Left lung (tissue), 10 donors: ENCODE results near the gene TRIM46. TPM values are rescaled to one million over a fixed set of nuclear protein-coding genes. Genes with fewer than 3 reads are reported as not detected.
"Not testable (repeated sequence)": the region's sequence is repeated elsewhere in the genome, so short reads cannot be mapped to it uniquely, and the experiment has no call there.

ENCODE experiments used
- ATAC-seq: fragments of 200-7000 bp; cut with Tn5 transposase; one replicate; pipeline ENCODE4 v1.9.1; 2020; ENCODE audit warnings: moderate library complexity
- DNase-seq, 4 donors: peaks; one replicate each; pipeline ENCODE4 v3.0.0-alpha.2; 2013 to 2020
- H3K27ac ChIP-seq, 2 donors: fragments of 200-600 bp; sonication (generic) in 1 of 2; one replicate each; pipeline versions ENCODE4 v1.5.0 to v1.8.0; 2020 to 2021
- H3K27me3 ChIP-seq, 2 donors: fragments of 200-600 bp; sonication (generic) in 1 of 2; one replicate each; pipeline versions ENCODE4 v1.5.0 to v1.8.0; 2020 to 2021
- H3K36me3 ChIP-seq, 2 donors: fragments of 200-600 bp; sonication (generic) in 1 of 2; one replicate each; pipeline versions ENCODE4 v1.5.0 to v1.8.0; 2020 to 2021
- H3K4me1 ChIP-seq, 2 donors: fragments of 200-600 bp; one replicate each; pipeline ENCODE4 v1.8.0; 2021
- H3K4me3 ChIP-seq, 2 donors: fragments of 200-600 bp; sonication (generic) in 1 of 2; one replicate each; pipeline versions ENCODE4 v1.5.0 to v1.8.0; 2020 to 2021; ENCODE audit warnings: mild to moderate bottlenecking in 1 of 2
- H3K9me3 ChIP-seq, 2 donors: fragments of 200-600 bp; sonication (generic) in 1 of 2; one replicate each; pipeline versions ENCODE4 v1.5.0 to v1.8.0; 2020 to 2021
- CTCF ChIP-seq, 2 donors: fragments of 200-600 bp; sonication (generic) in 1 of 2; IDR thresholded peaks; one replicate each; pipeline versions ENCODE4 v1.5.0 to v1.8.0; 2021; ENCODE audit warnings: antibody characterized with exemption in 2 of 2
- intact Hi-C, 2 donors: fragments of 100-400 bp; cut with DNase I; formaldehyde crosslinking; loops; one replicate each; pipeline versions ENCODE4 v1.11.2 to v1.14.2; 2022
- polyA plus RNA-seq, 6 donors: library from polyadenylated mRNA; unstranded; fragments of 120-200 nt; gene quantifications; one replicate each; pipeline ENCODE4 v1.2.1, GENCODE V29; 2013; ENCODE audit not compliant: insufficient read length in 6 of 6
- total RNA-seq, 2 donors: library from RNA; stranded (reverse); fragmentation: NEBNext Ultra II Directional; extraction: Animal tissue kit (Norgen Biotek cat#: 25700); gene quantifications; one replicate each; pipeline ENCODE4 v1.2.1, GENCODE V29; 2021
- donor health status: DM: no; HTN: yes; CAD: no.
- donor health status: DM: no; HTN: no; CAD: no.

TRIM46 gene
- total and polyA plus RNA-seq, 8 donors: 0.45 to 6.2 (median 4.2) TPM

- no peaks in the 10 kb centered on the region for H3K27me3 ChIP-seq
- H3K4me1 ChIP-seq: peaks cover 29 to 68% of the 10 kb centered on the region in 2 donors
- peak overlapping the region in 1 of 2 donors; percentile 69 for H3K4me3 ChIP-seq
These were observed 36.3 kb upstream of the TRIM46 start for GRCh38 chr1:155137154-155137949.

GRCh38 chr1:155139895-155140629 lies 33.6 kb upstream of the TRIM46 start, which contains the start of gene DPM3:
TSS of gene DPM3 (minus strand) at chr1:155140531. CDS start at chr1:155140240, 291 bp downstream.
- DNase-seq (peak; percentile 85 to 97 (median 90)), ATAC-seq (peak; percentile 76)
- Histone ChIP-seq H3K4me3 (peak within 1 kb of the TSS; percentile 78 to 94), H3K9me3 (no peaks in the 10 kb centered on the region), H3K36me3 (no peaks in the 10 kb centered on the region), H3K27me3 (no peaks in the 10 kb centered on the region), H3K27ac (peak within 1 kb of the TSS; percentile 87 to 93), H3K4me1 (peaks cover 16 to 43% of the 10 kb centered on the region in 2 donors)
- intact Hi-C loops: no loop called here
- TF ChIP-seq CTCF (IDR thresholded peaks at IDR 0.05): no peak

More at GRCh38 chr1:155137154-155137949, 36.3 kb upstream of the TRIM46 start:
- TF ChIP-seq CTCF (IDR thresholded peaks at IDR 0.05): no peak
- intact Hi-C loops: no loop called here
- H3K27ac ChIP-seq: peak overlapping the region; percentile 95 to 98
- ATAC-seq (no peak), DNase-seq (no peak)
- H3K9me3 ChIP-seq: no peaks in the 10 kb centered on the region
- peaks cover 0 to 24% of the 10 kb centered on the region in 2 donors for H3K36me3 ChIP-seq

- Histone ChIP-seq H3K27ac (peak overlapping the region in 1 of 2 donors; percentile 93), H3K27me3 (no peaks in the 10 kb centered on the region), H3K36me3 (no peaks in the 10 kb centered on the region), H3K4me1 (peaks cover 16 to 40% of the 10 kb centered on the region in 2 donors), H3K9me3 (no peaks in the 10 kb centered on the region), H3K4me3 (peak overlapping the region; percentile 78 to 94)
- TF ChIP-seq CTCF (IDR thresholded peaks at IDR 0.05): no peak
- no peak for ATAC-seq
- no peak for DNase-seq
- intact Hi-C loops: no loop called here
These were observed 33.1 kb upstream of the TRIM46 start for GRCh38 chr1:155140630-155140953.

- Histone ChIP-seq H3K27ac (no peak overlapping the region), H3K27me3 (no peaks in the 10 kb centered on the region), H3K36me3 (no peaks in the 10 kb centered on the region), H3K4me3 (no peak overlapping the region), H3K9me3 (no peaks in the 10 kb centered on the region), H3K4me1 (peaks cover 13 to 37% of the 10 kb centered on the region in 2 donors)
- ATAC-seq: no peak
- TF ChIP-seq CTCF (IDR thresholded peaks at IDR 0.05): no peak
- intact Hi-C loops: no loop called here
- no peak for DNase-seq
These were observed 31.9 kb upstream of the TRIM46 start for GRCh38 chr1:155141749-155142148.

- no peak for TF ChIP-seq CTCF (IDR thresholded peaks at IDR 0.05)
- Histone ChIP-seq H3K36me3 (no peaks in the 10 kb centered on the region), H3K27ac (no peak overlapping the region), H3K4me1 (peaks cover 0 to 4% of the 10 kb centered on the region in 2 donors), H3K4me3 (no peak overlapping the region), H3K27me3 (no peaks in the 10 kb centered on the region), H3K9me3 (no peaks in the 10 kb centered on the region)
- intact Hi-C loops: no loop called here
- ATAC-seq (no peak), DNase-seq (no peak)
These were observed 28.2 kb upstream of the TRIM46 start for GRCh38 chr1:155145491-155145890.

GRCh38 chr1:155155996-155156643 lies 17.5 kb upstream of the TRIM46 start:
- H3K9me3 ChIP-seq, H3K36me3 ChIP-seq, H3K4me3 ChIP-seq, H3K4me1 ChIP-seq, DNase-seq, intact Hi-C loops, H3K27me3 ChIP-seq, H3K27ac ChIP-seq, ATAC-seq: not testable (repeated sequence)
